ENCODE results near the gene ODAD3. TPM values are rescaled to one million over a fixed set of nuclear protein-coding genes. Genes with fewer than 3 reads are reported as not detected.
"Not testable (repeated sequence)": the region's sequence is repeated elsewhere in the genome, so short reads cannot be mapped to it uniquely, and the experiment has no call there.

Gene ODAD3
- total RNA-seq, 1 experiment from 2014 or later, result 1.5 TPM

DNA sequence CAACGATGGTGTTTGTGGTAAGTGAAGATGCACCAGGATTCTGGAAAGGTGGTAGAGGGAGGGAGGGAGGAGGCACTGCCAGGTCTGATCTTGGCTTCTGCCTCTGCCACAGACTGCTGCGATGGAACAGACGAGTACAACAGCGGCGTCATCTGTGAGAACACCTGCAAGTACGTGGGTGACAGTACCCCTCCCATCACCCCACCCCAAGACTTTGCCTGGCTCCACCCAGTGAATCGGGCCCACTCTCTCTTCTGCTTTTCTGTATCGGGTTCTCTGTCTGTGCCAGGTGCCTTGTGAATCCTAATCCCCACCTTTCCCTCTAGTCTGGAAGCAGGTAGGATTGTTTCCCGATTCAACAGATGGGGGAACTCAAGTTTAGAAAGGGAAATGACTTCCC, 3.0 kb upstream of the ODAD3 start:
- no peak for DNase-seq (ENCODE audit: low spot score)

DNA sequence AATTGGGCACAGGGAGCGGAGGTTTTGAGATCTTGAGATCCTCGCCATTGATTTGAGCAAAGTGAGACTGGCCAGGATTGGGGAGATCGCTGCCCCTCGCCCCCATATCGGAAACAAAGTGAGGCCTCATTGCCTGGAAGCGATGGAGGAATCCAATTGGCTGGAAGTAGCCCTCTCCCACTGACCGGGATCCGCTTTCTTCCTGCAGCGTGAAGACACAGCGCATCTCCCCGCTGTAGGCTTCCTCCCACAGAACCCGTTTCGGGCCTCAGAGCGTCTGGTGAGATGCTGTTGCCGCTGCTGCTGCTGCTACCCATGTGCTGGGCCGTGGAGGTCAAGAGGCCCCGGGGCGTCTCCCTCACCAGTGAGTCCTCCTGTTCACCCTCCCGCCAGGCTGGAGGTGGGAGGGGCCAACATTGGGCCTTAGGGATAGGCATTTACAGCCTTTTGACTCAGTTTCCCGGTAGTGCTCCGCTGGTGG, 952 bp upstream of the ODAD3 start:
- peak; percentile 29 for DNase-seq (ENCODE audit: low spot score)

DNA sequence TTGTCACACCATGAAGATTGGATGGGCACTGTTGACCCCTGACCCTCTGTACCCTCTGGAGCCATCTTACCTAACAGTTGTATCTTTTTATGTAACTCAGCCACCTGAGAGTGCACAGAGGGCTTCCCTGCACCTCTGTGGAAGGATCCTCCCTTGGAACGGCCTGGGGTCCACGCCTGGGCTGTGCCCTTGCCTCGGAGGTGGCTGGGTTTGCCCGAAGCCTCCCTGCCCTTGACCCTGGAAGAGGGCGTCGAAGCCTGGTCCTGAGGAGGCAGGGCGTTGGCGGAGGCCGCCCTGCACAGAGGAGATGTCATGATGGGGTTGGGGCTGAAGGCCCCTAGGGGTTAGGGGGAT, 241 bp downstream of the ODAD3 start:
- no peak for DNase-seq (ENCODE audit: low spot score)

DNA sequence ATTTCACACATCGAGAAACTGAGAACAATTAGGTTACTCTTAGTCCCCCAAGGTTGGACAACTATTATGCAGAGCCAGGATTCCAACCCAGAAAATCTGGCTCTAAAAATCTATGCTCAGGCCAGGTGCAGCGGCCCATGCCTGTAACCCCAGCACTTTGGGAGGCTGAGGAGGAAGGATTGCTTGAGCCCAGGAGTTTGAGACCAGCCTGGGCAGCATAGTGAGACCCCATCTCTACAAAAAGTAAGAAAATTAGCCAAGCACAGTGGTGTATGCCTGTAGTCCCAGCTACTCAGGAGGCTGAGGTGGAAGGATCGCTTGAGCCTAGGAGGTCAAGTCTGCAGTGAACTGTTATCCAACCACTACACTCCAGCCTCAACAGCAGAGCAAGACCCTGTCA, 1.4 kb downstream of the ODAD3 start:
- not testable (repeated sequence) for DNase-seq (ENCODE audit: low spot score)

DNA sequence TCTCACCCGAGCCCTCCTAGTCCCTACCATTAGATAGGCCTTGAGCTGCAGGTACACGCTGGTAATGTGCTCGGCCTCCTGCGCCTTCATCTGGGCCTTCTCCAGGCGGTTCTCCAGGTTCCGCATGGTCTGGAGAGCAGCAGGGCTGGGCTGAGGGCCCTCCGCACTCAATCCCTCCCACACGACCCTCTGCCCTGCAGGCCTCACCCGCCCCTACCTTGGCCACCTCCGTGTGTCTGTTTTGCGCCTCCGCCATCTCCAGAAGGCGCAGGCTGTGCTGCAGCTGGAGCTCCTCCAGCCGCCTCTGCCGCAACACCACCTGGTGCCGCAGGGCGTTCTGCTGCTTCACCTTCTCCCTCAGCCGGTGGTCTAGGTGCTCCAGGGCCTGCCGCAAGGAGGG, 8.3 kb downstream of the ODAD3 start:
- no peak for DNase-seq (ENCODE audit: low spot score)

DNA sequence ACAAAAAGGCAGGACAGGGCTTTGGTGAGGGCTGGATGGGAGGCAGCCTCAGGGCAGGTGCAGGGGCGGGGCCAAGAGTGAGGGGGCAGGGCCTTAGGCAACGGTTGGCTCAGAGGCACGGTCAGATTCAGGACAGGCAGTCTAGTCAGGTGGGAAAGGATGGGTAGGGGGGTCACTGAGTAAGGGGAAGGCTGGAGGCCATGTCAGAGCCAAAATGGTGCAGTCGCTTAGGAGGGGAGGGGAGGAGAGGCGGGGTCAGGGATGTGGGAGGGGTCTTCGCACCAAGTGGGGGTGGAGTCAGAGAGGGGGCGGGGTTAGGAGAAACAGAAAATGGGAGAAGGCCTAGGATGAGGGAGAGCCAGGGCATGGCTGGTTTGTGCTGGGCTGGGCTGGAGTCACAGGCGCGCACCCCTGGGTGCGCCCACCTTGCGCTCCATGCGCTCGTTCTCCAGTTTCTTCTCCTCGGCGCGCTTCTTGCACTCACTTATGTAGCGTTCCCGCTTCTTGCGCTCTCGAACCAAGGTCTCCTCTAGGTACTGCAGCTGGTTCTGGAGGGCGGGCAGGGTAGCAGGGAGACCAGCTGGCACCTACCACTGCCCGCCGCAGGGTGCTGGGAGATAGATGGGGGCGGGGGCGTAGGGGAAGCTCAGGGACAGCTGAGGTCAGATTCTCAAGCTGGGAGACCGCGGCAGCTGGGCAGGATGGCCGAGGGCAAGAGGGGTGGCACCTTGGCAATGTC, 9.0 kb downstream of the ODAD3 start:
- no peak for DNase-seq (ENCODE audit: low spot score)

DNA sequence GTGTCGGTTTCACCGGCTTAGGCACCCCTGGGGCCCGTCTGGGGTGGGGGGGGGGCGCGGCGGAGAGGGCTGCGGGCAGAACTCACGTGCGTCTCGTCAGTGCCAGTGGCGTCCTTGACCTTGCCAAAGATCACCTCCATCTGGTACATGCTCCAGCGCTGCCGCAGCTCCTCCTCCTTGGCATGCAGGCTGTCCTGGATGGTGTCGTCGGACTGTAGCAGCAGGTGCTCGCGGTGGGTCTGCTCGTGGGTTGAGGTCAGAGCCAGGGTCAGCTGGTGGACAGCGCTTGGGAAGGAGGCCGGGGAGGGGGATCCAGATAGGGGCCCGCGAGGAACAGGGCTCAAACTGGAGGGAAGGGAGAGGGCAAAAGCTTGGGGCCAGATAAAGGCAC, 11.1 kb downstream of the ODAD3 start:
- DNase-seq (ENCODE audit: low spot score), result no peak

DNA sequence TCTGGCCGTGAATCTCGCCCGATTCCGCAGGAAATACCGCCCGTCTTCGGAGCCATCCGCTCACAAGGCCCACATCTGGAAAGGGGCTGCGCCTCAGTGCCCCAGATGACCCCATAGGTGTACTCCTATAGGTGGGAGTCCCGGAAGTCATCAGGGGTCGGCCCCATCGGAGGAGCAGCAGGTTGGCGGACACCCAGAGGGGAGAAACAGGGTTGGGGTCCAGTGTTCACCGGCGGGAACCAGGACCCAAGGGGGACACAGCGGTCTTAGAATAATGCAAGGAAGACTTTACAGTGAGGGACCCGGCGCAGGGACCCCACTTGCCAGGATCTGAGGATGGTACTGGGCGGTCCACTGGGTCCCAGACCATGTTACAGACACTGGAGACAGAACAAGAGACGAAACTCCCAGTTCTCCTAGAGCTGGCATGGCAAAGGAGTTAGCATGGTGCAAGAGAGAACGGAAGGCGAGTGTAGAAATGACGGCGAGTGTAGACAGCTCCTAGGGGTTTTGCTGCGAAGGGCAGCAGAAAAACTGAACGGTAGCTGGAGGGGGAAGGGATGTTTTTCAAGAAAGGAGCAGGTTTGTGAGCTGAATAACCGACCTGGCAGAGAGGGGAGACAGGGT, 11.6 kb downstream of the ODAD3 start:
- DNase-seq (ENCODE audit: low spot score), result no peak

DNA sequence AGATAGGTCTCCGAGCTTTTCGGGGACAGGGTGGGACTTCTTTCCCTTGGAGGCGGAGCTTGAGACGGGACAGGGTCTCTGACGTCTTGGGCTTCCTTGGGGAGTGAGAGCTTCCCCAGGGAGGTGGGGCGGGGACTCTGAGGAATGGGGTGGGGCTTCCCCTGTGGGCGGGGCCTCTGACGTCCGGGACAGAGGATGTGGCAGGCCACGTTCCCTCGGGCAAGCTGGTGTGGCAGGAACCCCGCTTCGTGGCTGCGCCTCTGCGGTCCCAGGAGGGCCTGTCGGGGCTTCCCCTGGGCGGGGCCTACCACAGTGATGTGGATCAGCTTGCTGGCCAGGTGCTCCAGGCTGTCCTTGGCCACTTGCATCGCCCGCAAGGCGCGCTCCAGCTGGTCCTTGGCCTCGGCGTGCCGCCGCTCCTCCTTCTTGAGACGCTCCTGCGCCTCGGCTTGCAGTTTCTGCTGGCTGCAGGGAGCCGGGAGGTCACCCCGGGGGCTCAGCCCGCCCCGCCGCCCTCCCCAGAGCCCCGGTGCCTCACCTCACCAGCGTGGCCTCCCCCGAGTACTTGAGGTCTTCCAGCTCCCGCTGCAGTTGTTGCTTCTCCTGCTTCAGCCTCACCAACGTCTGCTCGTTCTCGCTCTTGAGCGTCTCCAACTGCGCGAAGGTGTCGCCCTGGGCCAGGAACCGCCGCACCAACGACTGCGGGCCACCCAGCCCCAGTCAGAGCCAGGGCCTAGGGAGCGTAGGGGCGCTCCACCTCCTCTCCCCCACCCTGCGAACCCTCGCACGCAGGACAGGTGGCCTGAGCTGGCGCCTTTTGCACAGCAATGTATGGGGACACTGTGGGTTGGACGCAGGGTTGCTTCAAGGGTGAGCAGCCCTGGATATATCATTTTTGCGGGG, 12.5 kb downstream of the ODAD3 start:
- no peak for DNase-seq (ENCODE audit: low spot score)

DNA sequence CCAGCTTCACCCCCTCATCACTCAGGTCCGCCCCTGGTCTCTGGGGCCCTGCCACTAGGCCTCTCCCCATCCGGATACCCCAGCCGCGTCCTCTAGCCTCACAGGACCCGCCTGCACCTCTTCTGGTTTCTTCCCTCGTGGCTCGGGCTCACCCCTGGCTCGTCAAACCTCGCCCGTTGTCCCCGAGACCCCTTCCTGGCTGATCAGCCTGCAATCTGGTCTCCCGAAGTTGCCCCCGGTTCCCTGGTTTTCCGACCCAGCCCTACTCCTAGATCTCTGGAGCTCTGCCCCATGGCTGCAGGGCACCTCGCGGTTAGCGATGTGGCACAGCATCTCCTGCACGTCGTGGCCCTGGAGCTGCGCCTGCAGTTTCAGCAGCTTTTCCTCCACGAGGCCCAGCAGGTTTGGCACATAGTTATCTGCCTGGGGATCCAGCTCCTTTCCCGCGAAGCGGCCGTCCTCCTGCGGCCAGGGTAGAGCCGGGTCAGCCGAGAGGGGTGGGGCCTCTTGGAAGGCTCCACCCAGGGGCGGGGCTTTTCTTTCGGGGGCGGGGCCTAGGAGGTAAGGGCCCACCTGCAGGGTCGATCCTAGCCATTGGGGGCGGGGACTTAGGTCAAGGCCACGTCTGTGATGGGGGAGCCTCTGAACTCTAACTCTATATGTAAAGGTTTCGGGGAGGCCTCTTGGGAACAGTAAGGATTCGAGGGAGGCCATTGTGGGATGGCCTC, 13.4 kb downstream of the ODAD3 start:
- DNase-seq (ENCODE audit: low spot score), result no peak

DNA sequence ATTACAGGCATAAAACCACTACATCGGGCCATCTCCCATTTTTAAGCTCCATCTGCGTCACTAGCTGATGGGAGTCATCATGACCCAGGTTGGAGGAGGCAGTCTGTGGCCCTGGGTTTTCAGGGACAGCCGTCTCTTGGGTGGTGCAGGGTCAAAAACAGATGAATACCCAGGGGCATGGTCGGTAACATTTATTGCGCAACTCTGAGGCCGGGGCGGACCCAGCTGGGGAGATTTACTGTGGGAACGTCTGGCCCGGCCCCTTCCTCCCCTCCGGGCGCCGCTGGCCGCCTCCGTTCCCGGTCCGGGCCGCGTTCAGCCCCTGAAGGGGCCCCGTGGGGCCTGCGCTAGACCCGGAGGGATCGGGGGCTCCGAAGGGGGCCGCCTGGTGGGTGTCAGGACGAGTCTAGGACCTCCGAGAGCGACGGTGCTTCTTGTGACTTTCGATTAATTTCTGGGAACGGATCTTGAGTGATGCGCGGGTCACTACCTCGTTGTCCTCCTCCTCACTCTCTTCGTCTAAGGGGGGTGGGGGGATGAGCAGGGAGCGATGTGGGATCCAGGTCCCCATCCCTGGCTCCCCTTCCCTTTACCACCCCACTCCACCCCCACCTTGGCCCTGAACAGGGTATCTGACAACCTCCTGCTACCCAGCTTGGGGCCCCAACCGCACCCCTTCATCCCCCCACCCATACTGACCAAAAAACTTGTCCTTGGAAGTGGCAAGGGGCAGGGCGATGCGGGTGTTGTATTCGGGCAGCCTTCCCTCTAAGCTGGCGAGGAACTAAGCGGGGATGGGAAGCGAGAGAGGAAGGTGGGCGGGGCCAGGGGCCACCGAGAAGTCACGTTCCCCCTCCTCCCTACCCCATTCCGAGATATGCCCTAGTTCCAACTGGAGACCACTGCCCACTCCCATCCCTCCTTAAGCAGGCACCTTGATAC, 14.2 kb downstream of the ODAD3 start:
- DNase-seq (ENCODE audit: low spot score), result no peak

DNA sequence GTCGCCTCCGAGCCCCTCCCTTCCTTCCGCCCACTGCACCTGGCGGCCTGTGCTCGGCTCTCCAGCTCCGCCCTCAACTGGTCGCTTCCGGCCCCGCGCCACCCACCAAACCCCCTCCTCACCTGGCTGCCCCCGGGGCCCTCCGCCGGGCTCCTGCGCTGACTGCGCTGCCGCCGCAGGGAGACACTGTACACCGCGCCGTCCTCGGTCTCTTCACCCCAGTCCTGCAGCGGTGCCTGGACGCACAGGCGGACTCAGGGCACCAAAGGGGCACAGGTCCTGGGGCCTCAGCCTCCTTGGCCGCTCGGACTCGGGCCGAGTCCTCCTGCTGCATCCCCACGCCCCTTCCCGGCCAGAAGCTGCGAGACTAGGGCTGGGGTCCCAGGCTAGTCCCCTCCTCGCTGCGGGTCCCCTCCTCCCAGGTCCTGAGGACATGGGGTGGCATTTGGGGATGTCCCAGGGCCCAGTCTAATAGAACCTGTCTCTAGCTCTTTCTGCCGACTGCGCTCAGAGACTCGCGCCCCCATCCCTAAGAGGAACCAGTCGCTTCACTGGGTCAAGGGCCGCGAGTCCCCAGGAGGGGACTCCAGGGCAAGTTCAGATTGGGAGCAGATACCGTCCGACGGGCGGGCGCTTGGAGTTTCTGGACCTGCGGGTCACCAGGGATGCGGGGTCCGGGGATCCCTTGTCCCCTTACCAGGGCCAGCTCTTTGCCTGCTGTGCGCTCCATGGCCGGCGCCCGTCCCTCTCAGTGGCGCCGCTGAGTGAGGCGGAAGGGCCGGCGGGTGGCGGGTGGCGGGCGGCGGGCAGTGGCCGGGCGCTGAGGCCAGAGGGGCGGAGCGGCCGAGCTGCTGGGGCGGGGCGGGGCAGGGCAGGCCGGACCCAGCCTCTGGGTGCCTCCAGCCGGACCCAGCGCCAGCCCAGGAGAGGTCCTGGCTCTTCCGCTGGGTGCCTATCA, 16.1 kb downstream of the ODAD3 start, which contains the start of gene RGL3:
TSS of gene RGL3 (minus strand) at position 766 of the 958 bp plus-strand sequence. CDS start at position 730, 36 bp downstream.
- no peak for DNase-seq (ENCODE audit: low spot score)

DNA sequence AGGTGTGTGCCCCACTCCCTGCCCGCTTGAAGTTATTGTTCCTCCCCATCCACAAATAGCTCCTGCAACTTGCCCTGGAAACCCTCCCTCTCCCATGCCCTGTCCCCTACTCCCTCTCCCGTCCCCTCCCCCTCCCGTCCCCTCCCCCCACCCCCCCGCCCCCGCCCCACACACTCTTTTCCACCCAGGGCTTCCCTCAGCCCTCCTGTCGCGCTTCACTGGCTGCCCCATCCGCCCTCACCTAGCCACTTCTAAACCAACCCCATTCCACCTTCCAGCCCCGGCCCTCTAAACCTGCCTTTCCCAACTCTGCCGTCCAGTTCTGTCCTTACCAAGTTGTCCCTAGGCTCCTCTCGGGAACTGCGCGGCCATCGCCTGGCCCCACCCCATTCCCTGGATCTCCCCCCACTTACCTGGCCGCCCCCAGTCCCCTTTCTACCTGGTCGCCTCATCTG, 16.8 kb downstream of the ODAD3 start:
- DNase-seq (ENCODE audit: low spot score), result no peak

DNA sequence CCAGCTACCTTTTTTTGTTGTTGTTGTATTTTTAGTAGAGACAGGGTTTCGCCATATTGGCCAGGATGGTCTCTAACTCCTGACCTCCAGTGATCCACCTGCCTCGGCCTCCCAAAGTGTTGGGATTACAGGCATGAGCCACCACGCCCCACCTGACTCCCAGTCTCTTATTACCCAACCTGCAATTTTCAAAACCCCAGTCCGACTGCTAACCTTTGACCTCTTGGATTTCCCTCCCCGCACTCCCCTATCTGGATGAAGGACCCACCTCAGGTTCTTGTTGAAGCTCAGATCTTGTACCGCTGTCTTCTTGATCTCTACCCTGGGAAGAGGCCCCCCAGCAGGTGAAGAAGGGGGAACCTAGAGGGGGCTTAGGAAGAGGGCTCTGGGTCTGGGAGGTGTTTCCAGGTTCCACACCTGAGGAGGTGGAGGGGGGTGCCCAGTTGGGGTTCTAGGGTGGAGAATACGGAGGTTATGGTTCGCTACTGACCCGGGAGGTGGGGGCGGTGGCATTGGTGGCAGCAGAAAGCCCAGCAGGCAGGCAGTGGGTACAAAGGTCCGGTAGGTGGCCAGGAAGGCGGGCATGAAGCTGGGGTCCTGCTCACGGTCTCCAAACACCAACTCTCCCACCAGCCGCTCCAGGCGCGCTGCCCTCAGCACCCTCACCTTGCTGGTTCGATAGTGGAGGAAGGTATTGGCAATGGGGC, 18.4 kb downstream of the ODAD3 start:
- DNase-seq (ENCODE audit: low spot score), result no peak

DNA sequence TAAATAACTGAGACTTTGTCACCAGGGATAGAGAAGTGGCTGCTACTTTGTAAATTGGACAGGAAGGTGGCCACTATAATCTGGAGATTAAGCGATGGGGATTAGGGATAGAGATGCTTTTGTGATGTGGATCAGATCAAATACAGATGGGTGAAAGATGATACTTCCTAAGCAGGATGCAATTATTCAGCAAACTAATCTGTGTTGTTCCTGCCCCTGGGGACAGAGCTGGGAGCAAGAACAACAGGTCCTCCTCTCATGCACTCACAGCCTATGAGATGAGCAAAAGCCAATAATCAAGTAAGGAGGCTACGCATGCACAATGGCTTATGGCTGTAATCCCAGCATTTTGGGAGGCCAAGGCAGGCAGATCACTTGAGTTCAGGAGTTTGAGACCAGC, 20.4 kb downstream of the ODAD3 start:
- DNase-seq (ENCODE audit: low spot score), result no peak

DNA sequence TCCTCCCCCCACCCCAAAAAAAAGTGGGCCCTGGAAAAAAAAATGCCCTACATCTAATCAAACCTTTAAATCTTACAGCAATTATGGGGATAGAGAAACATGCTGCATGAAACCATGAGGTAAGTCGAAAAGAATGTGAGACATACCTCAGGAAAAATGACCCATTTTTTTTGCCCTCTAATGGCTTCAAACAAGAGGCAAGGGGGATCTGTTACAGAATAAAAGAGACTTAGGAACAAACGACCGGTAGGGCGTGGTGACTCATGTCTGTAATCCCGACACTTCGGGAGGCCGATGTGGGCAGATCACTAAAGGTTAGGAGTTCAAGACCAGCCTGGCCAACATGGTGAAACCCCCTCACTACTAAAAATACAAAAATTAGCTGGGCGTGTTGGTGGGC, 24.2 kb downstream of the ODAD3 start:
- peak; percentile 78 for DNase-seq (ENCODE audit: low spot score)

DNA sequence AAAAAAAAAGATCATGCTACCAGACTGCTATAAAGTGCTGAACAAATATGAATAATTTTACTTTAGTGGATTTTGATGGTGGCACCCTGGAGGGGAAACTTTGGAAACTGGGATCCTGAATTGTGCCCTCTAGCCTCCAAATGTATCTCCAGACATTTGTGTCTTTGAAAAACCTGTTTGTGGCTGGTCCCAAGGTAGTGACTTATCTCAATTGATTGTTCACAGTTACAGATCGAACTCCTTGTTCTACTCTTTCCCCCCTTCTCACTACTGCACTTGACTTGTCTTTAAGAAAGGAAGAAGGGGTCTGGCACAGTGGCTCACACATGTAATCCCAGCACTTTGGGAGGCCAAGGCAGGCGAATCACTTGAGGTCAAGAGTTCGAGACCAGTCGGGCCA, 26.3 kb downstream of the ODAD3 start:
- DNase-seq (ENCODE audit: low spot score), result no peak

DNA sequence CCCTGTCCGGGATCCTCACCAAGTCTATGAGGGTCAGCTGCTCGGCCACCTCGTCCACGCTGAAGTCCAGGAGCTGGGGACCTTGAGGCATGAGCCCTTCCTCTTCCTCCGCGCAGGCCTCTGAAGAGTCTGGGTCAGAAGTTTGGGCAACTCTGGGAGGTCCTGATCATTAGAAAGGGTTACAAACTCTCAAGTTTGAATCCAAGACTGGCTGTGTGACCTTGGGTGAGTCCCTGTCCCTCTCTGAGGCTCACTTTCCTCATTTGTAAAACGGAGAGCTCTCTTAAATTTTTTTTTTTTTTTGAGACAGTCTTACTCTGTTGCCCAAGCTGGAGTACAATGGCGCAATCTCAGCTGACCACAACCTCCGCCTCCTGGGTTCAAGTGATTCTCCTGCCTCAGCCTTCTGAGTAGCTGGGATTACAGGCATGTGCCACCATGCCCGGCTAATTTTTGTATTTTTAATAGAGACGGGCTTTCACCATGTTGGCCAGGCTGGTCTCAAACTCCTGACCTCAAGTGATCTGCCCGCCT, 28.2 kb downstream of the ODAD3 start:
- DNase-seq (ENCODE audit: low spot score), result not testable (repeated sequence)
